HG02938 (cell line): Measurements from ENCODE around the gene DIS3L2.
"Not testable (repeated sequence)": the region's sequence is repeated elsewhere in the genome, so short reads cannot be mapped to it uniquely, and the experiment has no call there.

ENCODE experiments used
- ATAC-seq: cut with Tn5 transposase; IDR thresholded peaks from one replicate; pipeline ENCODE4 v1.9.1; 2021; ENCODE audit warnings: mild to moderate bottlenecking, moderate library complexity; ENCODE audit not compliant: unreplicated experiment

The DIS3L2 gene

GRCh38 chr2:232363064-232363783 is 401.7 kb downstream of the DIS3L2 start:
- not testable (repeated sequence) for ATAC-seq

- ATAC-seq = no peak
Measured at GRCh38 chr2:232363784-232364615, 402.5 kb downstream of the DIS3L2 start.

GRCh38 chr2:232364806-232365594 is 403.5 kb downstream of the DIS3L2 start:
- ATAC-seq = not testable (repeated sequence)

GRCh38 chr2:232365621-232366321 is 404.3 kb downstream of the DIS3L2 start:
- ATAC-seq = no peak

- ATAC-seq = not testable (repeated sequence)
Measured at GRCh38 chr2:232366461-232366860, 404.9 kb downstream of the DIS3L2 start.

- ATAC-seq = no peak
Measured at GRCh38 chr2:232367016-232367415, 405.5 kb downstream of the DIS3L2 start.

GRCh38 chr2:232367591-232368233 is 406.2 kb downstream of the DIS3L2 start:
- no peak for ATAC-seq

- no peak for ATAC-seq
Measured at GRCh38 chr2:232368311-232368731, 406.8 kb downstream of the DIS3L2 start.

GRCh38 chr2:232369126-232369951 is 407.8 kb downstream of the DIS3L2 start:
- ATAC-seq = no peak

- ATAC-seq = not testable (repeated sequence)
Measured at GRCh38 chr2:232370007-232370406, 408.5 kb downstream of the DIS3L2 start.

- ATAC-seq = no peak
Measured at GRCh38 chr2:232372231-232373208, 411.0 kb downstream of the DIS3L2 start.

GRCh38 chr2:232374356-232374755 is 412.8 kb downstream of the DIS3L2 start:
- no peak for ATAC-seq

- ATAC-seq = no peak
Measured at GRCh38 chr2:232375164-232375563, 413.7 kb downstream of the DIS3L2 start.

GRCh38 chr2:232376260-232376659 is 414.7 kb downstream of the DIS3L2 start:
- ATAC-seq = no peak

- ATAC-seq = no peak
Measured at GRCh38 chr2:232376713-232377112, 415.2 kb downstream of the DIS3L2 start.

GRCh38 chr2:232377319-232377718 is 415.8 kb downstream of the DIS3L2 start:
- ATAC-seq = no peak

GRCh38 chr2:232377841-232378734 is 416.6 kb downstream of the DIS3L2 start:
- no peak for ATAC-seq
